Trophoblast cell (in vitro differentiated cells and primary cell): ENCODE data around the gene TTN.
A peak's percentile ranks its signal among the peaks of the same experiment; 100 is the strongest.
"Not testable (repeated sequence)": the region's sequence is repeated elsewhere in the genome, so short reads cannot be mapped to it uniquely, and the experiment has no call there.

Experiments
- DNase-seq, 2 donors: peaks; one replicate each; pipeline ENCODE4 v3.0.0-alpha.2; 2016
- H2AFZ ChIP-seq: 2 replicates; pipeline ENCODE4 v1.6.1; 2013; ENCODE audit warnings: low read length, moderate library complexity, mild to moderate bottlenecking; ENCODE audit not compliant: insufficient read depth, poor library complexity
- H2AK5ac ChIP-seq: 2 replicates; pipeline ENCODE4 v1.6.1; 2013; ENCODE audit warnings: mild to moderate bottlenecking, low read length
- H2BK120ac ChIP-seq: 2 replicates; pipeline ENCODE4 v1.6.1; 2013; ENCODE audit warnings: low read length, mild to moderate bottlenecking, moderate library complexity; ENCODE audit not compliant: insufficient read depth, poor library complexity
- H2BK12ac ChIP-seq: 2 replicates; pipeline ENCODE4 v1.6.1; 2013; ENCODE audit warnings: mild to moderate bottlenecking, low read length, moderate library complexity
- H2BK5ac ChIP-seq: 2 replicates; pipeline ENCODE4 v1.6.1; 2013; ENCODE audit warnings: low read length, low read depth, moderate library complexity, mild to moderate bottlenecking; ENCODE audit not compliant: poor library complexity
- H3K14ac ChIP-seq: 2 replicates; pipeline ENCODE4 v1.6.1; 2013; ENCODE audit warnings: mild to moderate bottlenecking, low read length
- H3K18ac ChIP-seq: 2 replicates; pipeline ENCODE4 v1.6.1; 2013; ENCODE audit warnings: mild to moderate bottlenecking, low read length
- H3K23ac ChIP-seq: 2 replicates; pipeline ENCODE4 v1.6.1; 2013; ENCODE audit warnings: low read length
- H3K27ac ChIP-seq: 2 replicates; pipeline ENCODE4 v1.5.1; 2013; ENCODE audit warnings: low read depth, mild to moderate bottlenecking, inconsistent platforms, low read length, moderate library complexity
- H3K27me3 ChIP-seq: 2 replicates; pipeline ENCODE4 v1.6.1; 2013; ENCODE audit warnings: inconsistent platforms, mild to moderate bottlenecking, low read length, moderate library complexity; ENCODE audit not compliant: insufficient read depth
- H3K36me3 ChIP-seq, 2 experiments: 1 replicate in 1 of 2; 2 replicates in 1 of 2; pipeline ENCODE4 v1.6.1; 2013; ENCODE audit warnings: low read length in 2 of 2, mild to moderate bottlenecking in 2 of 2, moderate library complexity in 1 of 2; ENCODE audit not compliant: insufficient read depth in 2 of 2, control insufficient read depth in 1 of 2
- H3K4ac ChIP-seq: 2 replicates; pipeline ENCODE4 v1.6.1; 2013; ENCODE audit warnings: low read depth, mild to moderate bottlenecking, low read length, moderate library complexity
- H3K4me1 ChIP-seq, 2 experiments: 1 replicate in 1 of 2; 2 replicates in 1 of 2; pipeline ENCODE4 v1.6.1; 2013; ENCODE audit warnings: low read length in 2 of 2, mild to moderate bottlenecking in 2 of 2, moderate library complexity in 1 of 2; ENCODE audit not compliant: insufficient read depth in 2 of 2, control insufficient read depth in 1 of 2
- H3K4me2 ChIP-seq: 2 replicates; pipeline ENCODE4 v1.6.1; 2013; ENCODE audit warnings: inconsistent platforms, mild to moderate bottlenecking, low read length, moderate library complexity
- H3K4me3 ChIP-seq: 2 replicates; pipeline ENCODE4 v1.5.1; 2013; ENCODE audit warnings: mild to moderate bottlenecking, low read depth, low read length, inconsistent platforms
- H3K79me1 ChIP-seq: one replicate; pipeline ENCODE4 v1.6.1; 2013; ENCODE audit warnings: low read length
- H3K79me2 ChIP-seq: 2 replicates; pipeline ENCODE4 v1.6.1; 2013; ENCODE audit warnings: low read length, mild to moderate bottlenecking; ENCODE audit not compliant: control insufficient read depth, insufficient read depth, poor library complexity
- H3K9ac ChIP-seq: 2 replicates; pipeline ENCODE4 v1.6.1; 2013; ENCODE audit warnings: mild to moderate bottlenecking, low read length
- H3K9me3 ChIP-seq: 2 replicates; pipeline ENCODE4 v1.6.1; 2013; ENCODE audit warnings: low read depth, mild to moderate bottlenecking, control low read depth, inconsistent platforms, low read length; ENCODE audit not compliant: insufficient read depth
- H4K12ac ChIP-seq: 2 replicates; pipeline ENCODE4 v1.6.1; 2013; ENCODE audit warnings: low read depth, mild to moderate bottlenecking, low read length, moderate library complexity
- H4K8ac ChIP-seq: 2 replicates; pipeline ENCODE4 v1.6.1; 2013; ENCODE audit warnings: low read depth, mild to moderate bottlenecking, low read length, moderate library complexity
- H4K91ac ChIP-seq: one replicate; pipeline ENCODE4 v1.6.1; 2013; ENCODE audit warnings: low read depth, mild to moderate bottlenecking, low read length, moderate library complexity
- WGBS: extraction: QIAGEN DNeasy Blood & Tissue Kit; methylation state at CpG from one replicate; pipeline ENCODE4 v1.1.7; 2013; ENCODE audit warnings: missing lambda C conversion rate; ENCODE audit not compliant: insufficient read length, insufficient coverage; ENCODE audit errors: extremely low coverage; 5-methylcytosine and 5-hydroxymethylcytosine counted together

TTN gene

GRCh38 chr2:178527592-178527991 lies 279.6 kb downstream of the TTN start:
- no peak overlapping the region for H2BK120ac ChIP-seq
- H3K4me3 ChIP-seq: no peak overlapping the region
- H2AK5ac ChIP-seq: no peak overlapping the region
- H3K14ac ChIP-seq: no peak overlapping the region
- peaks cover 2% of the 10 kb centered on the region for H3K79me1 ChIP-seq
- no peak overlapping the region for H2BK12ac ChIP-seq
- no peak overlapping the region for H2BK5ac ChIP-seq
- H3K4me1 ChIP-seq: peaks cover 0 to 3% of the 10 kb centered on the region in 2 experiments
- H3K23ac ChIP-seq: peak overlapping the region; percentile 7
- no peaks in the 10 kb centered on the region for H3K9me3 ChIP-seq
- no peak overlapping the region for H4K8ac ChIP-seq
- no peak overlapping the region for H3K18ac ChIP-seq
- no peak overlapping the region for H4K12ac ChIP-seq
- H3K9ac ChIP-seq: no peak overlapping the region
- peaks cover 2% of the 10 kb centered on the region for H3K79me2 ChIP-seq
- peaks cover 4 to 7% of the 10 kb centered on the region in 2 experiments for H3K36me3 ChIP-seq
- no peak overlapping the region for H3K4me2 ChIP-seq
- no peak overlapping the region for H3K4ac ChIP-seq
- H3K27me3 ChIP-seq: no peaks in the 10 kb centered on the region
- no peak overlapping the region for H2AFZ ChIP-seq
- H3K27ac ChIP-seq: no peak overlapping the region
- no CpG with 5 or more reads among the region's 2 CpGs for WGBS
- DNase-seq: no peak
- H4K91ac ChIP-seq: no peak overlapping the region

- H2BK120ac ChIP-seq: no peak overlapping the region
- no peak overlapping the region for H3K23ac ChIP-seq
- no peak for DNase-seq
- H3K18ac ChIP-seq: no peak overlapping the region
- H3K4ac ChIP-seq: no peak overlapping the region
- WGBS: no CpG with 5 or more reads among the region's 4 CpGs
- no peak overlapping the region for H3K4me3 ChIP-seq
- H3K36me3 ChIP-seq: peaks cover under 1% of the 10 kb centered on the region in 2 experiments
- no peak overlapping the region for H3K27ac ChIP-seq
- H3K9me3 ChIP-seq: no peaks in the 10 kb centered on the region
- H3K27me3 ChIP-seq: no peaks in the 10 kb centered on the region
- H3K79me2 ChIP-seq: peaks cover 2% of the 10 kb centered on the region
- H3K9ac ChIP-seq: no peak overlapping the region
- H3K79me1 ChIP-seq: peaks cover 2% of the 10 kb centered on the region
- H2AK5ac ChIP-seq: no peak overlapping the region
- peaks cover 0 to 3% of the 10 kb centered on the region in 2 experiments for H3K4me1 ChIP-seq
- no peak overlapping the region for H2AFZ ChIP-seq
- no peak overlapping the region for H2BK12ac ChIP-seq
- no peak overlapping the region for H4K91ac ChIP-seq
- no peak overlapping the region for H2BK5ac ChIP-seq
- H4K8ac ChIP-seq: no peak overlapping the region
- no peak overlapping the region for H4K12ac ChIP-seq
- H3K4me2 ChIP-seq: no peak overlapping the region
- H3K14ac ChIP-seq: no peak overlapping the region
These were observed 281.0 kb downstream of the TTN start for GRCh38 chr2:178526256-178526655.

GRCh38 chr2:178525460-178525859 lies 281.8 kb downstream of the TTN start:
- H2BK5ac ChIP-seq, H4K8ac ChIP-seq, H3K27ac ChIP-seq, H4K91ac ChIP-seq, H3K27me3 ChIP-seq, H3K79me1 ChIP-seq, H3K9me3 ChIP-seq, H3K4me2 ChIP-seq, H3K23ac ChIP-seq, H2AK5ac ChIP-seq, H3K4ac ChIP-seq, H2BK120ac ChIP-seq, H4K12ac ChIP-seq, H3K14ac ChIP-seq, H3K9ac ChIP-seq, H3K36me3 ChIP-seq, H2AFZ ChIP-seq, H3K79me2 ChIP-seq, H2BK12ac ChIP-seq, H3K4me3 ChIP-seq, H3K18ac ChIP-seq, H3K4me1 ChIP-seq, DNase-seq: not testable (repeated sequence)
- WGBS: no CpG with 5 or more reads among the region's 1 CpG

GRCh38 chr2:178525010-178525409 lies 282.2 kb downstream of the TTN start:
- not testable (repeated sequence) for H2AFZ ChIP-seq, H3K9ac ChIP-seq, H2AK5ac ChIP-seq, H3K79me2 ChIP-seq, DNase-seq, H3K14ac ChIP-seq, H3K18ac ChIP-seq, H2BK12ac ChIP-seq, H3K9me3 ChIP-seq, H3K4me1 ChIP-seq, H2BK5ac ChIP-seq, H4K12ac ChIP-seq, H4K91ac ChIP-seq, H3K79me1 ChIP-seq, H3K27me3 ChIP-seq, H3K23ac ChIP-seq, H3K27ac ChIP-seq, H4K8ac ChIP-seq, H3K4ac ChIP-seq, H3K36me3 ChIP-seq, H3K4me3 ChIP-seq, H3K4me2 ChIP-seq, H2BK120ac ChIP-seq
- WGBS: no CpG with 5 or more reads among the region's 5 CpGs
